Neural progenitor cell (in vitro differentiated cells): ENCODE data around the gene GTF3C1.

ENCODE experiments used
- EZH2 ChIP-seq: fragments of 200-600 bp; sonication (generic); IDR thresholded peaks from 2 replicates; pipeline ENCODE4 v1.6.1; 2017; ENCODE audit warnings: antibody characterized with exemption, mild to moderate bottlenecking, moderate library complexity
- TF ChIP-seq, protein P1 (sequence below): fragments of 200-600 bp; sonication (generic); IDR thresholded peaks from 2 replicates; pipeline ENCODE4 v1.5.1; 2017; ENCODE audit warnings: antibody characterized with exemption, mild to moderate bottlenecking

DNA sequence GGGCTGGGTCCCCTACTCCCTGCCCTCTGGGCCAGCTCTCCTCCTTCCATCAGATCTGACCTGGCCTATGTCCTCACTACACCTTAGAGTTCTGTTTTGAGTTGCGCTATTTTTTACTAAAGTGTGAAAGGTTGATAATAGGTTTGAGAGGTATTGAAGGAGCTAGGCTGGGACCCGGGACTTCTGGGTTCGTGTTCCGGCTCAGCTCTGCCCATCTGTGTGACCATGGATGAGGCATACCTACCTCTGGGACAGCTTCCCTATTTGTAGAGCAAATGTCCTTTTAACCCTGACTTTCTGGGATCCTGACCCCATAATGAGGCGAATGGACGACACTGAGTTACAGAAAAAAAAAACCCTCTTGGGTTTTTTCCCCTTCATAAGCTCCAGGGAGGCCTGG is 111.8 kb downstream of the GTF3C1 start:
- TF ChIP-seq, protein P1, sequence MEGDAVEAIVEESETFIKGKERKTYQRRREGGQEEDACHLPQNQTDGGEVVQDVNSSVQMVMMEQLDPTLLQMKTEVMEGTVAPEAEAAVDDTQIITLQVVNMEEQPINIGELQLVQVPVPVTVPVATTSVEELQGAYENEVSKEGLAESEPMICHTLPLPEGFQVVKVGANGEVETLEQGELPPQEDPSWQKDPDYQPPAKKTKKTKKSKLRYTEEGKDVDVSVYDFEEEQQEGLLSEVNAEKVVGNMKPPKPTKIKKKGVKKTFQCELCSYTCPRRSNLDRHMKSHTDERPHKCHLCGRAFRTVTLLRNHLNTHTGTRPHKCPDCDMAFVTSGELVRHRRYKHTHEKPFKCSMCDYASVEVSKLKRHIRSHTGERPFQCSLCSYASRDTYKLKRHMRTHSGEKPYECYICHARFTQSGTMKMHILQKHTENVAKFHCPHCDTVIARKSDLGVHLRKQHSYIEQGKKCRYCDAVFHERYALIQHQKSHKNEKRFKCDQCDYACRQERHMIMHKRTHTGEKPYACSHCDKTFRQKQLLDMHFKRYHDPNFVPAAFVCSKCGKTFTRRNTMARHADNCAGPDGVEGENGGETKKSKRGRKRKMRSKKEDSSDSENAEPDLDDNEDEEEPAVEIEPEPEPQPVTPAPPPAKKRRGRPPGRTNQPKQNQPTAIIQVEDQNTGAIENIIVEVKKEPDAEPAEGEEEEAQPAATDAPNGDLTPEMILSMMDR: no peak
- TF ChIP-seq EZH2: no peak
